ENCODE data around the gene ERG.

ERG gene

DNA sequence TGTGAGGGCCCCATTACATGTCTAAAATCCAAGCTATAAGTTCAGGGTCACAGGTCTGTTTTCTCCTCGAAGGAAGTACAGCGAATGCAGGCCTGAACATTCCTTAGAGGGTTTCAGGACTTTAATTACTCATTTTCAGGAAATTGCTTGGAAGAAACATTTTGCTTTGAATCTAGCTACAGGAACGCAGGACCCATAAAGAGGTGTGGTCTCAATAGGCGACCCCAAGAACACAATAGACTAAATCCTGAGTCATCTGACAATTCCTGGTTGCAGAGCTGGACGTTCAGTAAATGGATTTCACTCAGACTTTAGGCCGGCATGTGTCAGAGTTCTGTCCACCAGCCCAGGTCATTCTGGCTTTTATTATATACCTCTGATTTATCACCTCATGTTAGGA is 1.0 kb upstream of the ERG start:
- DNase-seq (ENCODE audit: low spot score), result no peak

DNA sequence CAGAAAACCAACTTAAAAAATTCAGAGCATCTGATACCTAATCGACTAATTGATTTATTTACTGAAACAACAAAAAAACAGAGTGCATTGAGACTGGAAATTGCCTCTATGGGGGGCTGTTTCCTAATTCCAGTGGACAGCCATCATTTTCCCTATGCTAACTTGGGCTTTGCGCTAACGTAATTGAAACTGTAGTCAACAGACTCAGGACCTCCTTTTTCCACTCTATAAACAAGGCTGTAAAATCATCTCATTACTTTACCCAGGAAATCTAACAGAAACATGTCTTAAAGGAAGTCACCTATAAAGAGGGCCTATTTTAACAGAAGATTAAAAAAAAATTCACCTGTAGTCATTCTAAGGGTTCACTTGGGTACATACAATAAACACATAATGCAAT is 2.1 kb downstream of the ERG start:
- no peak for DNase-seq (ENCODE audit: low spot score)

DNA sequence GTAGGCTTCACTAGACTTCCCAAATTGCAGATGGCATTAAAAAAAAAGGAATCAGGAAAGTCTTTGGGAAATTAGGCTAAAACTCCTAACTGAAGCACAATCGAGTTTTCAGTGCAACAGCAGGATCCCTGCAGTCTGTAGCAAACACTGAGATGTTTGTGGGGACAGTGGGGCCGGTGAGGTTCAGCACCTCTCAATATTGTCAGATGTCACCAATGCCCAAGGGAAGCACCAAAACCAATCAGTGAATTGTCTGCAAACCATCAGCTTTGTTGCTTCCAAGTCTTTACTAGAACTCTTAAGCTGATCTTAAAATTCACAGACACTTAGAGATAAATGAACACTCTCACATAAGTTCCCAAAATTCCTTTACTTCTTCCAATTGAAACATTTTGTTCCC is 2.6 kb downstream of the ERG start:
- no peak for DNase-seq (ENCODE audit: low spot score)

DNA sequence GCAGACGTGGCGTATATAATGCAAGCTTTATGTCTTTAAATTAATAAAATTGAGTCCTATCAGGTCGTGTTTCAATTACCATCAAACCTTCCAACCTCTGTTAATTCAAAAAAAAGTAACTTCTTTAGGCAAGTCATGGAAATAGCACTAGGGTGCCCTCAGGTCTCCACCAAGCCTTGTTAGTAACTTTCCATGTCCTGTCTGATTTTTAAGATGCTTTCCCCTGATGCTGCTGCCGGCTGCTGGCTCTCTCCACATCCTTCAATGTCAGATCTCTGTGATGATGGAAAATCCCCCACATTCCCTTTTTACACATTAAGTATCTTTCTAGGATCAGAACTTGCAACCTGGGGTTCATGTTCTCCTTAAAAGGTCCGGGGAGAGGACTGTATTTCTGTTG is 3.0 kb downstream of the ERG start:
- DNase-seq (ENCODE audit: low spot score), result no peak

DNA sequence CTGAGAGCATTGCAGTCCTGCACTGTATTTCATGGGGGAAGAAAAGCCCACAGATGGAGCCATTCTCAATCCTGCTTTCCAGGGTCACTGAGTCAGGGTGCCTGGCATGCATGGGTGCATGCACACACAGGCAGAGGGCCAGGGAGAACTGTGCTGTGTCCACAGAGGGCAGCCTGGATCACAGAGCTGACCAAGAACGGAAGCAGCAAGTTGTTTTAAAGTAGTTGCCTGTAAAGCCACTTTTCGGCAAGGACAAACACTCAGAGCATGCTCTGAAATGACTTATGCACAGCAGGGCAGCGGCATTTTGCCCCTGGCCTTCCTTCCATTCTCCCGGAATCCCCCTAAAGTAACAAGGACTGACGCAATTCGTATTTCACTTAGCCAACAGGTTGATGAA is 3.6 kb downstream of the ERG start:
- DNase-seq (ENCODE audit: low spot score), result no peak

DNA sequence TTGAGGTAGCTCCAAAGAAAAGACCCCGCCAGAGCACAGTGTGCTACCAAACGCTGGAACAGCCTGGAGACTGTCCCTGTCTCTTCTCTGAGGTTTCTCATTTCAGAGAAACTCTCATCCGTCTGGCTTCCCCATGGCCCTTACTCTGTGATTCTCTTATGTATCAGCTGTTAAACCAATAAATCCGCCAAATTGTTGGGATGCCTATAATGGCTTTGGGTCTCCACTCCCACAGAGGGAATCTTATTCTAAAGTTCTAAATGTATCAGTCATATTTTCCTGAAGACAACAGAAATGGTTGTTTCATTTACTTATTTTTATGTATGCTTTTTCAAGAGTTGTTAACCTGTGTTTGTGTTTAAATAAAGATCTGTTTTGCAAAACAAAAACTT is 4.0 kb downstream of the ERG start:
- DNase-seq (ENCODE audit: low spot score), result no peak

DNA sequence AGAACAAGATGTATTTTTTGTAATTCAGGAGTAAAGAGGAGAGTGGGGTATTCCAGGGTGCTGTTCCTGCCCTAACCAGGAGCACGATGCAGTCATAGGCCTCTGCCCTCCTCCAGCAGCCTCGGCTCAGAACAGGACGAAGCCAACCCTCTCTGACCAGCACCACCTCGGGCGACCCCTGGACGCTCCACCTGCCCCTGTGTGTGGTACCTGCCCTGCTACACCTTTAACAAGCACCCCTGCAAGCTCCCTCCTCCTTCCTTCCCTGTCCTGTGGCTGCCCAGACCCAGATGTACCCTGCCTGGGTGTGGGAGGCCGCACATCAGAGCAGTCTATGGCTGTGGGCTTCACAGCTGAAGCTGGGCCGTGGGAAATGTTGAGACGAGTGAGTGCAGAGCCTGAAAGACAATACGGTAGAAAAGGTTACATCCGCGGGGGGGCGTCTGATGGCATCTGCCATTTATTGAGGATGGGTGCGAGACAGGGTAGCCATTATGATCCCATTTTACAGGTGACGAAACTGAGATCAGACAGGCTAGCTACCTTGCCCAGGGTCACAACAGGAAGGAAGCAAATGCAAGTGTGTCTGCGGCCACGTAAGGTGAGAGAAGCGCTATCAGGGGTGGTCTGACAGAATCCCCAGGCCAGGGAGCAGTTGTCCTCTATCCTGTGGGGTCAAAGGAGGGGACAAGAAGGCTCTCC is 4.6 kb downstream of the ERG start:
- no peak for DNase-seq (ENCODE audit: low spot score)

DNA sequence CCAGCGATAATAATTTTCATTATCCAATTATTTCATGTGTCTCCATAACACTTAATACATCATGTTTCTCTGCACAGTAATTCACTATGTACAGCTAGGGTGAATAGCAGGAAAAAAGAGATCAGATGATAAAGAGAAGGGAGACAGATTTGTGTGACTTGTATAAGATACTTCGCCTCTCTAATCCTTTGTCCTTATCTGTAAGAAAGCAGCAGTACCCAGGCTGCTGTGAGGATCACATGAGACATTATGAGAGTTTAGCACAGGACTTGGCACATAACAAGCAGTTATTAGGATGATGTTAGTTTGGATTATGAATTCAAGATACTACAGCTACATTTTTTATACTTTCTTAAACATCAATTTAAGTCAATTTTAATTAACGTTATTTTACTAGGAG is 6.3 kb downstream of the ERG start:
- DNase-seq (ENCODE audit: low spot score), result no peak

DNA sequence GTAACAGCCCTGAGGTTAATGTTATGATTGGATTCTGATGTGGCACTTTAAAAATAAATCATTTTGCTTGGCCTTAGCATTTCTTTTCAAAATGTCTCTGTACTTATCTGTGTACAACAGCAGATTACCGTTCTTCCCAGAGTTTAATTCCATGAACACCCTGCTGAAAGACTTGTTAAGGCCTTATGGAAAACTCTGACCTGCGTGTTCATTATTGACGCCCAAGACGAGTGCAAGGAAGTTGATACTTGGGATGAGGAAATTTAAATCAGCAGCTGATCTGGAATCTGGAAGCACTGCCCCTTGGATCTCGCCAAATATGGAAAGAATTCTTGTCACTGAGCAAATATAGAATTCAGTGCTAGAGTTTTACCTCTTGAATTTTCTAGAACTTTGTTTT is 6.7 kb downstream of the ERG start:
- DNase-seq (ENCODE audit: low spot score), result no peak

DNA sequence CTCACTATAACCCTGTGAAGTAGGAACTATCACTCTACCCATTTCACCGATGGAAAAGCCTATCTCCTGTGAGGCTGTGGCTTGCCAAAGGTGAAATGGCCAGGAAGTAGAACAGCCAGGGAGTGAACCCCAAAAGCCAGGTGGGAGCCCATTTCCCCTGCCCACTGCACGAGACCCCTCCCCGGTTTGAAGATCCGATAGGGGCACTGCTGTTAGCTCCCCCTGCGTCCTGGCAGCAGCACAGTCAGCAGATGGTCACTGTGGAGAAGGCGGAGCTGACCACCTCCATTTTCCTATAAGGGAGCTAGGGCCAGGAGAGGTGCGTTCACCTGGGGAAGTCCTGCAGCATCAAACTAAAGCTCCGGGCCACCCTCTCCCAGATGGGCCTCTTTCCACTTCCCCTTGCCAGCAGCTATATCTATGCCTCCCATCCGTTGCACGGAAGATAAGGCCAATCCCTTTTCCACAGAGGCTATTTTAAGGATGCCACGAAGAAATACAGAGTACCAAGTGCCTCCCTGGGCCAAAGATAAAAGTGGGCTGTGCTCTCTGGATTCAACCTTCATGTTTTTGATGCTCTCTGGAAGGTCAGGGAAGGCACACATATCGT is 7.8 kb downstream of the ERG start:
- no peak for DNase-seq (ENCODE audit: low spot score)

DNA sequence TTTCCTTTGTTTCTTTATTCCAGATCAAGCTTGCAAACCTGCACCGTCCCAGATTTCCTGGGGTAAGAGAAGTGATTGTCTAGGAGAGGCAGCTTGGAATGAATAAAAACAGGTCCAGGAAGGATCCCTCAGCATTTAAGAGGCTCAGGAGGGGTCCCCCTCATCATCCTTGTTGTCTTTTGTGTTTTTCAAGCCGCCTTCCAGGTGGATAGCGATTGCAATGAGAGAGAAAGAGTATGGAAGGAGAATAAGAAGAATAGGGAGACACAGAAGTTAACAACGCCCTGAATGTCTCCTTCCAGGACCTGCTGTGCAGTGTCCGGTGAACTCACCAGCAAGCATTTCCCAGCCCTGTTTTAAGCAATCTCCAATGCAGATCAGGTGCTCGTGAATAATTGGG is 8.5 kb downstream of the ERG start:
- DNase-seq (ENCODE audit: low spot score), result no peak

DNA sequence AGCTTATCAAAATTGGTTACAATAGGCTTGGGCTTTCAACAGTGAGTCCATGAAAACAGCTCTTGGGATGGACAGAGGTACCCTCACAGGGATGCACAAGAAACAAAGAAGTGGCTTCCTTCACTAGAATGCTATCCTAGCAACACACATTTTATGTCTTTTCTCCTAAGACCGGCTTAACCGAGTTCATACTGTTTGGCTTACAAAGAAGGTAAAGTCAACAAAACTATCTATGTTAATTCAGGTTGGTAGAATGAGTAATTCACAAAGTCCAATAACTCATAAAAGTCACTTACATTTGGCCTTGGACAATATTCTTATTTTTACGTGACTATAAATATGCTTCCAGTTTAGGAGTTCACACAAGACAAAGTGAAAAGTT is 9.0 kb downstream of the ERG start:
- no peak for DNase-seq (ENCODE audit: low spot score)

DNA sequence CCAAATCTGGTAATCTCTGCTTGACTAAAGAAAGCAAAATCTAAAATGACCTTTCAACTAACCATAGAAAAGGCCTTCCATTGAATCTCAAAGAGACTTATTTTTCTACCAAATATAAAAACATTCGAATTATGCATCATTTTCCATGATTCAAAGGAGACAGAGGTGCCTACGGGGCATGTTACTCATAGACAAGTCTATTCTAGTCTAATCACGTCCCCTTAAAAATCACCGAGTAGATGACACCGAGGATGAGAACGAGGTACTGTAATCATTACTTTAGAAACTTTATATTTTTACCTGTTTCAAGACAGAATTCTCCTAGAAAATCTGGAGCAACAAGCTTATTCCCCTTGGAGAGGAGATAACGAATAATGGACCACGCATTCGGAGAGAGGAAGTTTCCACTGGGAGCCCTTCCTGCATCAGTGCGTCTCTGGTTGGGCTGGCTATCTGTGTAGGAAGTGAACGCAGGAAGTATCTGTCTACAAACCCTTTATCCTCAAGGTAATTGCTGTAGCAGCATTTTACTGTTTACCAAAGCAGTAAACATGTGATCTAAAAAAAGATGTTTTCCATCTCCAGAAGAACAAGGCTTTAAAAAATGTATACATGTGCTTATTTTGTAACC is 9.5 kb downstream of the ERG start:
- no peak for DNase-seq (ENCODE audit: low spot score)

DNA sequence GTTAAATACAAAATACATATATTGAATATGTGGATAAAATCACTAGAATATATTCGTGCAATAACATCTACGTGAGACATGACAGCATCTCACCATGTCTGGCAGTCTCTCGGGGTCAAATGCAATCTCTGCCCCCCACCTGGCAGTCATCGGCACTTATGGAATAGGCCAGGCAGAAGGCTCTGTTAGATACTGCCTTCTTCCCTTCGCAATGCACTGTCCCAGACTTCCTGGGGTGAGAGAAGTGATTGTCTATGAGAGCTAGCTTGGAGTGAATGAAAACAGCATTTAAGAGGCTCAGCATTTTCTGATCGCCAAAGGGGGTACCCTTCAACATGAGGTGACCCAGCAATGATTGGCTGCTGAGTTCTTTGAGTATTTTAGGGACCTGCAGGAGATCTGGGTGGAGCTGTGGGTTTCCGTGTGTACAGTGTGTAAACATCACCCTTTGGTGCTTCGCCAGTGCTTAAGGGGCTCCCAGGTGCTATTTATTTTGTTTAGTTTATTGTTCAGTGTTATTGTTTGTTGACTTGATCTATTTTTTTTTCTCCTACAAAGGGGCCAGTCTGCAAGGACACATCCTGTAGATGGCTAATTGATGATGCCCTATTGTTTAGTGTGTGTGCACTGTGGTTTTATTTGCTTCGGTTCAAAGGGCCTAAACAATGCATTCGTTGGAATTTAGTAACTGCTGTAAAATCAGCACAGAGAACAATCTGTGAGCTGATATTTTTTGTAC is 10.2 kb downstream of the ERG start:
- DNase-seq (ENCODE audit: low spot score), result no peak

DNA sequence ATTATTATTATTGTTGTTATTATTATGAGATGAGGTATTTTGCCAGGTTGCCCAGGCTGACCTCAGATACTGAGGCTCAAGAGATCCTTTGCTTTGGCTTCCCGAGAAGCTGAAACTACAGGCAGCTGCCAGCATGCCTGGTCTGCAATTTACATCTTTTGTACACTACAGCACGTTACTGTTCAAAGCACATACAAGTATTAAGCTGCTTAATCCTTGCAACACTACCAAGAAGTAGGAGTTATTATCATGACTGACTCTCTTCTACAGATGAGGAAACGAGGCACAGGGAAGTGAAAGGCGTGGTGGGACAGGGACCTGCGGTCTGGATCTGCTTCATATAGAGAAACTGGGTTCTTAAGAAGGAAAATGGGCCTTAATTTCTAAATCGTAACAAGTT is 11.6 kb downstream of the ERG start:
- no peak for DNase-seq (ENCODE audit: low spot score)

DNA sequence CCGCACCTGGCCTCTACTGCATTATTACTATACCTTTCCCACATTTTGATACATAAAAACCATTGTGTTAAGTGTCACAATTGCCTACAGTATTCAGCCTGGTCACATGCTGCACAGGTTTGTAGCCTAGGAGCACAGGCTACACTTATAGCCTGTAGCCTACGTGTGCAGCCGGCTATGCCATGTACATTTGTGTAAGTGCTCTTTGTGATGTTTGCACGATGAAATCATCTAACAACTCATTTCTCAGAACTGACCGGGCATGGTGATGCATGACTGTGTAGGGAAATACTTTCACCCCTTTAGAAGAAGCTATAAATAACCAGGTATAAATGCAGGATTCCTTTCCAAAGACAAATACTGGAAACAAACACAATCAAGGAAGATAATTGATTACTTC is 12.1 kb downstream of the ERG start:
- DNase-seq (ENCODE audit: low spot score), result no peak

DNA sequence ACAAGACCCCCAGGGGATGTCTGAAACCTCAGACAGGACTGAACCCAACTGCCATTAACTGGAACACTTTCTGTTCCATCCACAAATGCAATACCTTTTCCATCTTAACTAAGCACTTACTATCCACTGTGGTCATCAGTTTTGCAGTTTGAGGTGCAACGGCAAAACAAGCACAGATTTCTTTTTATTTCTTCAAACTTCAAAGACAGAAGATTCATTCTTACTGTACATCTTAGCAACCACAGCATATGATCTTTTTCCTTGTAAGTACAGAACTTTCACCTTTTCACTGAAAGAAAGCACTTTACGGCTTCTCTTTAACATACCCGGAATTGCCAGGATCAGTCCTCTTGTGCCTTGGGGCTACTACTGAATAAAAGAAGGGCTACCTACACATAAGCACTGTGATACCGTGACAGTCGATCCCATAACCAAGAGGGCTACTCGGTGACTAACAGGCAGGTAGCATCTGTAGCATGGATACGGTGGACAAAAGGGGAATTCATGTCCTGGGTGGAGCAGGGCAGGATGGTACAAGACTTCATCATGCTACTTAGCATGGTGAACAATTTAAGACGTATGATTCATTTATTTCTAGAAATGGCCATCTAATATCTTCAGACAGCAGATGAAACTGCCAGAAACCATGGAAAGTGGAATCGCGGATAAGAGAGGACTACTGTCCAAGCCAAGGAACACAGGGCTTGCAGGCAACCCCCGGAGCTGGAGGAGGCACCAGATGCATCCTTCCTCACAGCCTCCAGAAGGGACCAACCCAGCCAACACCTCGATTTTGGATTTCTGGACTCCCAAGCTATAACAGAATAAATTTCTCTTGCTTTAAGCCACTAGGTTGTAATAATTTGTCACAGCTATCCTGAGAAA is 18.4 kb downstream of the ERG start:
- DNase-seq (ENCODE audit: low spot score), result no peak

DNA sequence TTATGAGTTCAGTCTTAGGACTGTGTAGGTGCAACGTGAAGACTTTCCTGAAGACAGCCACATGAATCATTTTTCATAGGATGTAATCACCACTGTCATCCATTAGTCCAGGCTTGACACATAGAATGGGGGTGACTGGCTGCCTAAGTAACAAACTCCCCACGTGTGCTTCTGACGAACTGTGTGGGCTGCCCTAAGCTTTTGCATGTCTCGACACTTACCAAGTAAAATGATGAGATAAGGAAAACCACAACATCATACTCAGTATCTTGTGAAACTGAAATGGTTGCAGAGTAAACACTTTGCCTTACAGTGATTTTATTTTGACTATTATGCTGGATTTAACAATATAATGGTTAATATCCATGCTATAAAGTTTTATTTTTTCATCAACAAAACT is 19.5 kb downstream of the ERG start:
- DNase-seq (ENCODE audit: low spot score), result no peak

DNA sequence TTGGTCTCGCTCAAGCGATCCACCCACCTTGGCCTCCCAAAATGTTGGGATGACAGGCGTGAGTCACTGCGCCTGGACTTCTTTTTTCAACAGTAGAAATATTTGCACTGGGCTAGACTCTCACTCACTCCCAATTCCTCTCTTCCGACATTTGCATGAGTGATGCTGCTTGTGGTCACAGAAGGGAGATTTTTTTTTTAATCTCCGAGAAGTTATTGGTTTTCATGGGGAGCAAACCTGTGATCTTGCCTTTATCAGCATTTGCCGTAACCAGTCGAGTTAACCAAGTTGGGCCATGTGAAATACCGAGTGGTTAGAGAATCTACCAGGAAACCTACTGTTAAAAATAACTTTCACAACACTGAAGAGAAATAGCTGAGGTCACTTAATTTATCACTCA is 21.1 kb downstream of the ERG start:
- DNase-seq (ENCODE audit: low spot score), result no peak

DNA sequence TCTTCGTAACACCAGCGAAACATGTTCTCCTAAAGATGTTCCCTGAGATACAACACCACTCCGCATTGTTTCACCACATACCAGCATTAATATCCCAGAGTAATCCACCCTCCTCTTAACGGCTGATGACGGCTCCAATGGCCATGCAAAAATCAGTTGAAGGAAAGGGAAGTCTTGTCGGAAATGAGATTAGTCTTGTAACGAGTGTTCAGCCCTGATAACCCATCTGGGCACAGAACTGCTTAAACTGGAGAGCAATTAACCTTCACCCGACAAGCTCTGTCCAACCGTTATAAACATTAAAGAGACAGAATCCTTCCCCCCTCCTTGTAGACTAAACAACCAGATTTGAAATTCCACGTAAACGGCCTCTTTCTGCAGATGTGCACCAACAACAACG is 21.9 kb downstream of the ERG start:
- DNase-seq (ENCODE audit: low spot score), result no peak

DNA sequence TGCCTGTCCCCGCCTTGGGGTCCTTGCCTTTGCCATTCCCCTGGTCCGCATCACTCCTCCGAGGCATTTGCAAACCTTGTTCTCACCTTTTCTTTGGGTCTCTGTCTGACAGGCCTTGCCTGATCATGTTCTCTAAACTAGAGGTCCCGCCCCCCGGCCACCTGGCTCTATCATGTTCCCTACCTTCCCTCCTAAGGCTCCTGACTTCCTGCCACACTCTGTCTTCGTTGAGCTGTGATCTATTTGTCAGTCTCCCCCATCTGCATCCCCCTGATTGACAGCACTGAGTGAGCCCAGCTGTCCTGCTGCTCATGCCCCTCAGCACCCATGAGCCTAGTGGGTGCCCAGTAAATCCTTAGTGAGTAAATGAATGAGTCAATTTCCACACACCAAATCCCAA is 22.8 kb downstream of the ERG start:
- DNase-seq (ENCODE audit: low spot score), result no peak

DNA sequence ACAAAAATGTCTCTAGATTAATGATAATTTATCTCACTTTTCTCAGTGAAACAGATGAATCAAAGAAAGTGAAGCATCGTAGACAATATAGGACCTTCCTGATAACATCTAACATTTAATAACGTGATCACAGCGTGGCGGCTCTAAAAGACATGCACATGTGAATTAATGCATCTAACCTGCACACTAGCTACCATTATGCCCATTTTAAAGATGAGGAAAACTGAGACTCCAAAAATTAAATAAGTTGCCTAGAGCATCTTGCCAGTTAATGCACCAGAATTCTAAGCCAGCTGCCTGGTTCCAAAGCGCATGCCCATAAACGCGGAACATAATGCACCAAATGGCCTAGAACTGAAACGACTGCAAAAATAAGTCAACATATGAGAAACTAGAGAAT is 23.5 kb downstream of the ERG start:
- DNase-seq (ENCODE audit: low spot score), result no peak
